ENCODE measurements around the gene APEH. TPM values are rescaled to one million over a fixed set of nuclear protein-coding genes. Genes with fewer than 3 reads are reported as not detected.

Gene APEH
- total RNA-seq, 1 experiment from 2014 or later = 215 TPM

DNA sequence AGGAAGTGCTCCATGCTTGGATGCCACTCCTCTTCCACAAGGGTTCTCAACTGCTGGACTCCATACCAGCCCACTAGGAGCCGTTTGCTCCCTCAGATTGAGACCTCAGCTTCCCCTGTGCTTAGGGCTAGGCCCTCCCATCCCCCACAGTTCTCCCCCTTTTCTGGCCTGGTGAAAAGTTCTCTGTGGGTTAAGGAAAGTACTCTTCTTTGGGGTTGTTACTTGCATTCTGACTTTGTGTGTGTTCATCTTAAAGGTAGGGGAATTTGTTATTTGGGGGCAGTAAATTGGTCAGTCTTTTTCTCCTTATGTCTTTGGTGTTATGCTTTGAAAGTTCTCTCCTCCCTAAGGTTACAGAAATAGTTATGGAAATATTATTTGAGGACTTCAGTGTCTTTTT, 24.0 kb upstream of the APEH start:
- Histone ChIP-seq H3T11ph (ENCODE audit: low read length) (no peak overlapping the region), H2BK5ac (ENCODE audit: insufficient read length, low read length) (no peak overlapping the region), H4K91ac (ENCODE audit: insufficient read length, low read depth, low read length) (no peak overlapping the region), H3K4me1 (ENCODE audit: insufficient read depth, low read length) (no peaks in the 10 kb centered on the region), H3K27ac (ENCODE audit: insufficient read length, low read depth, low read length) (no peak overlapping the region), H4K5ac (ENCODE audit: insufficient read length, low read depth, low read length) (no peak overlapping the region), H4K20me1 (ENCODE audit: control insufficient read depth, insufficient read depth, insufficient read length) (no peaks in the 10 kb centered on the region), H3K4ac (ENCODE audit: low read depth, low read length) (no peak overlapping the region), H2AFZ (ENCODE audit: low read length) (no peak overlapping the region), H2AK5ac (ENCODE audit: insufficient read length, low read length) (no peak overlapping the region), H3K23ac (ENCODE audit: insufficient read length, low read depth, low read length) (no peak overlapping the region), H3K27me3 (ENCODE audit: insufficient read depth, low read length) (no peaks in the 10 kb centered on the region), H3K56ac (ENCODE audit: insufficient read length, low read depth, low read length) (no peak overlapping the region), H3K9ac (ENCODE audit: extremely low read depth, insufficient read length, low read length) (no peak overlapping the region), H3K9me3 (ENCODE audit: control insufficient read depth, low read depth, low read length) (no peaks in the 10 kb centered on the region), H3K23me2 (ENCODE audit: insufficient read length, low read depth, low read length, poor library complexity, severe bottlenecking) (no peaks in the 10 kb centered on the region), H4K8ac (replicated peaks; ENCODE audit: insufficient read length, low read depth, low read length) (no peak overlapping the region), H3K18ac (ENCODE audit: insufficient read length, low read depth, low read length) (no peak overlapping the region), H3K14ac (ENCODE audit: insufficient read depth, low read length) (no peak overlapping the region), H2BK12ac (ENCODE audit: insufficient read length, low read depth, low read length) (no peak overlapping the region), H3K4me2 (ENCODE audit: insufficient read depth, insufficient read length, low read length) (no peak overlapping the region), H3K79me2 (ENCODE audit: insufficient read depth, low read length) (no peaks in the 10 kb centered on the region), H2BK15ac (ENCODE audit: low read depth, low read length) (no peak overlapping the region), H2BK20ac (ENCODE audit: low read depth, low read length, poor library complexity, severe bottlenecking) (no peak overlapping the region), H2BK120ac (ENCODE audit: low read depth, low read length, poor library complexity, severe bottlenecking) (no peak overlapping the region), H3K79me1 (ENCODE audit: insufficient read depth, low read depth, low read length, poor library complexity, severe bottlenecking) (no peaks in the 10 kb centered on the region)
- Mint-ChIP-seq H3K27me3 (ENCODE audit: low read depth) (no peaks in the 10 kb centered on the region), H3K9me3 (no peaks in the 10 kb centered on the region), H3K4me1 (no peaks in the 10 kb centered on the region), H3K36me3 (ENCODE audit: insufficient read depth in 1 of 3, low read depth in 3 of 3) (no peaks in the 10 kb centered on the region; a peak in 1 of 7 replicates), H3K27ac (no peak overlapping the region), H3K4me3 (no peak overlapping the region)
- DNase-seq = no peak
- TF ChIP-seq, protein P1, sequence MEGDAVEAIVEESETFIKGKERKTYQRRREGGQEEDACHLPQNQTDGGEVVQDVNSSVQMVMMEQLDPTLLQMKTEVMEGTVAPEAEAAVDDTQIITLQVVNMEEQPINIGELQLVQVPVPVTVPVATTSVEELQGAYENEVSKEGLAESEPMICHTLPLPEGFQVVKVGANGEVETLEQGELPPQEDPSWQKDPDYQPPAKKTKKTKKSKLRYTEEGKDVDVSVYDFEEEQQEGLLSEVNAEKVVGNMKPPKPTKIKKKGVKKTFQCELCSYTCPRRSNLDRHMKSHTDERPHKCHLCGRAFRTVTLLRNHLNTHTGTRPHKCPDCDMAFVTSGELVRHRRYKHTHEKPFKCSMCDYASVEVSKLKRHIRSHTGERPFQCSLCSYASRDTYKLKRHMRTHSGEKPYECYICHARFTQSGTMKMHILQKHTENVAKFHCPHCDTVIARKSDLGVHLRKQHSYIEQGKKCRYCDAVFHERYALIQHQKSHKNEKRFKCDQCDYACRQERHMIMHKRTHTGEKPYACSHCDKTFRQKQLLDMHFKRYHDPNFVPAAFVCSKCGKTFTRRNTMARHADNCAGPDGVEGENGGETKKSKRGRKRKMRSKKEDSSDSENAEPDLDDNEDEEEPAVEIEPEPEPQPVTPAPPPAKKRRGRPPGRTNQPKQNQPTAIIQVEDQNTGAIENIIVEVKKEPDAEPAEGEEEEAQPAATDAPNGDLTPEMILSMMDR (conservative IDR thresholded peaks at IDR 0.05) = no peak
- WGBS (ENCODE audit: extremely low coverage, insufficient read length, low lambda C conversion rate) = no CpG with 5 or more reads among the region's 1 CpG
